HCT116 (cell line): Measurements from ENCODE around the gene P3H4. TPM values are rescaled to one million over a fixed set of nuclear protein-coding genes. Genes with fewer than 3 reads are reported as not detected.

ENCODE experiments used
- JUND ChIP-seq: IDR thresholded peaks from 2 replicates; pipeline ENCODE4 v1.6.1; 2012
- SIN3A ChIP-seq: IDR thresholded peaks from 2 replicates; pipeline ENCODE4 v1.6.1; 2012; ENCODE audit warnings: low read depth
- TCF7L2 ChIP-seq: IDR thresholded peaks from 2 replicates; pipeline ENCODE4 v1.7.0; 2011; ENCODE audit warnings: borderline replicate concordance, inconsistent platforms; ENCODE audit not compliant: insufficient read depth, insufficient read length; ENCODE audit errors: extremely low read depth
- total RNA-seq: library from RNA; stranded (reverse); gene quantifications from one replicate; pipeline ENCODE4 v1.2.1, GENCODE V29; 2021; ENCODE audit not compliant: unreplicated experiment
- TF ChIP-seq, protein P1 (sequence below): IDR thresholded peaks from 2 replicates; pipeline ENCODE4 v1.6.1; 2011; ENCODE audit warnings: mild to moderate bottlenecking, low read length, moderate library complexity; ENCODE audit not compliant: insufficient replicate concordance; ENCODE audit errors: extremely low read depth
- TF ChIP-seq, protein P2 (sequence below): IDR thresholded peaks from 2 replicates; pipeline ENCODE4 v1.6.1; 2012
- TF ChIP-seq, protein P3 (sequence below), 3 experiments: fragments of 200-600 bp in 1 of 3; sonication (generic) in 1 of 3; IDR thresholded peaks in 2 of 3; conservative IDR thresholded peaks in 1 of 3; 2 replicates each; pipeline ENCODE4 v1.5.1; 2012 to 2017; ENCODE audit warnings: low read depth in 2 of 3, low read length in 2 of 3, antibody characterized with exemption in 1 of 3, borderline replicate concordance in 1 of 3, control low read depth in 1 of 3, mild to moderate bottlenecking in 1 of 3, mixed read lengths in 1 of 3, mixed run types in 1 of 3, moderate library complexity in 1 of 3; ENCODE audit not compliant: insufficient read depth in 1 of 3

Gene P3H4
- total RNA-seq, 1 experiment from 2014 or later = 23.4 TPM

GRCh38 chr17:41801374-41802271 lies 10.1 kb downstream of the P3H4 start (continued):
- TF ChIP-seq TCF7L2 (no peak), JUND (no peak), SIN3A (no peak)
- TF ChIP-seq, protein P1, sequence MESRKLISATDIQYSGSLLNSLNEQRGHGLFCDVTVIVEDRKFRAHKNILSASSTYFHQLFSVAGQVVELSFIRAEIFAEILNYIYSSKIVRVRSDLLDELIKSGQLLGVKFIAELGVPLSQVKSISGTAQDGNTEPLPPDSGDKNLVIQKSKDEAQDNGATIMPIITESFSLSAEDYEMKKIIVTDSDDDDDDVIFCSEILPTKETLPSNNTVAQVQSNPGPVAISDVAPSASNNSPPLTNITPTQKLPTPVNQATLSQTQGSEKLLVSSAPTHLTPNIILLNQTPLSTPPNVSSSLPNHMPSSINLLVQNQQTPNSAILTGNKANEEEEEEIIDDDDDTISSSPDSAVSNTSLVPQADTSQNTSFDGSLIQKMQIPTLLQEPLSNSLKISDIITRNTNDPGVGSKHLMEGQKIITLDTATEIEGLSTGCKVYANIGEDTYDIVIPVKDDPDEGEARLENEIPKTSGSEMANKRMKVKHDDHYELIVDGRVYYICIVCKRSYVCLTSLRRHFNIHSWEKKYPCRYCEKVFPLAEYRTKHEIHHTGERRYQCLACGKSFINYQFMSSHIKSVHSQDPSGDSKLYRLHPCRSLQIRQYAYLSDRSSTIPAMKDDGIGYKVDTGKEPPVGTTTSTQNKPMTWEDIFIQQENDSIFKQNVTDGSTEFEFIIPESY = no peak
- TF ChIP-seq, protein P2, sequence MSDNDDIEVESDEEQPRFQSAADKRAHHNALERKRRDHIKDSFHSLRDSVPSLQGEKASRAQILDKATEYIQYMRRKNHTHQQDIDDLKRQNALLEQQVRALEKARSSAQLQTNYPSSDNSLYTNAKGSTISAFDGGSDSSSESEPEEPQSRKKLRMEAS = no peak
- TF ChIP-seq, protein P3, sequence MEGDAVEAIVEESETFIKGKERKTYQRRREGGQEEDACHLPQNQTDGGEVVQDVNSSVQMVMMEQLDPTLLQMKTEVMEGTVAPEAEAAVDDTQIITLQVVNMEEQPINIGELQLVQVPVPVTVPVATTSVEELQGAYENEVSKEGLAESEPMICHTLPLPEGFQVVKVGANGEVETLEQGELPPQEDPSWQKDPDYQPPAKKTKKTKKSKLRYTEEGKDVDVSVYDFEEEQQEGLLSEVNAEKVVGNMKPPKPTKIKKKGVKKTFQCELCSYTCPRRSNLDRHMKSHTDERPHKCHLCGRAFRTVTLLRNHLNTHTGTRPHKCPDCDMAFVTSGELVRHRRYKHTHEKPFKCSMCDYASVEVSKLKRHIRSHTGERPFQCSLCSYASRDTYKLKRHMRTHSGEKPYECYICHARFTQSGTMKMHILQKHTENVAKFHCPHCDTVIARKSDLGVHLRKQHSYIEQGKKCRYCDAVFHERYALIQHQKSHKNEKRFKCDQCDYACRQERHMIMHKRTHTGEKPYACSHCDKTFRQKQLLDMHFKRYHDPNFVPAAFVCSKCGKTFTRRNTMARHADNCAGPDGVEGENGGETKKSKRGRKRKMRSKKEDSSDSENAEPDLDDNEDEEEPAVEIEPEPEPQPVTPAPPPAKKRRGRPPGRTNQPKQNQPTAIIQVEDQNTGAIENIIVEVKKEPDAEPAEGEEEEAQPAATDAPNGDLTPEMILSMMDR (IDR thresholded peaks at IDR 0.05 in 2 of 3, conservative IDR thresholded peaks at IDR 0.05 in 1 of 3; ENCODE audit: borderline replicate concordance in 1 of 3, insufficient read depth in 1 of 3, low read depth in 2 of 3, low read length in 2 of 3) = peak; percentile 92 to 96 (median 95)
